Hematopoietic multipotent progenitor cell treated with erythropoietin and hydrocortisone succinate and interleukin-3 and kit ligand, for 17 days (in vitro differentiated cells): ENCODE measurements around the gene INTS1.

Experiments
- DNase-seq: peaks from one replicate; pipeline ENCODE4 v3.0.0-alpha.2; 2015; ENCODE audit warnings: low spot score

INTS1 gene

GRCh38 chr7:1542841-1543747, 38.9 kb upstream of the INTS1 start:
- no peak for DNase-seq

GRCh38 chr7:1542329-1542728, 38.1 kb upstream of the INTS1 start:
- no peak for DNase-seq

- DNase-seq: no peak
Observed at GRCh38 chr7:1541431-1542162, 37.4 kb upstream of the INTS1 start.

GRCh38 chr7:1540776-1541271, 36.6 kb upstream of the INTS1 start:
- DNase-seq: no peak

GRCh38 chr7:1539882-1540775, 35.9 kb upstream of the INTS1 start:
- DNase-seq: no peak

- DNase-seq: no peak
Observed at GRCh38 chr7:1539181-1539881, 35.1 kb upstream of the INTS1 start.

- DNase-seq: no peak
Observed at GRCh38 chr7:1538544-1539180, 34.5 kb upstream of the INTS1 start.

GRCh38 chr7:1537535-1538412, 33.6 kb upstream of the INTS1 start:
- peak; percentile 89 for DNase-seq

GRCh38 chr7:1536743-1537534, 32.8 kb upstream of the INTS1 start:
- no peak for DNase-seq

GRCh38 chr7:1536455-1536742, 32.2 kb upstream of the INTS1 start:
- DNase-seq: no peak

- DNase-seq: no peak
Observed at GRCh38 chr7:1535701-1536454, 31.7 kb upstream of the INTS1 start.

GRCh38 chr7:1535100-1535458, 30.9 kb upstream of the INTS1 start:
- no peak for DNase-seq

- no peak for DNase-seq
Observed at GRCh38 chr7:1534330-1535099, 30.3 kb upstream of the INTS1 start.

- DNase-seq: peak; percentile 90
Observed at GRCh38 chr7:1533547-1534329, 29.5 kb upstream of the INTS1 start.

- DNase-seq: no peak
Observed at GRCh38 chr7:1533255-1533546, 29.0 kb upstream of the INTS1 start.

- DNase-seq: peak; percentile 85
Observed at GRCh38 chr7:1532456-1533254, 28.5 kb upstream of the INTS1 start.
